GM06990 (cell line): ENCODE data around the gene CFAP97D2.
"Not testable (repeated sequence)": the region's sequence is repeated elsewhere in the genome, so short reads cannot be mapped to it uniquely, and the experiment has no call there.

Source experiments
- DNase-seq: peaks from one replicate; pipeline ENCODE4 v3.0.0-alpha.2; 2011; ENCODE audit not compliant: insufficient read length; ENCODE audit errors: extremely low read depth
- H3K27me3 ChIP-seq: replicated peaks from 2 replicates; pipeline ENCODE4 v1.6.0; 2011; ENCODE audit warnings: low read length; ENCODE audit not compliant: control insufficient read depth, insufficient read depth
- H3K36me3 ChIP-seq: 2 replicates; pipeline ENCODE4 v1.5.1; 2011; ENCODE audit warnings: low read length; ENCODE audit not compliant: control insufficient read depth, insufficient read depth
- H3K4me3 ChIP-seq: replicated peaks from 2 replicates; pipeline ENCODE4 v1.5.1; 2011; ENCODE audit warnings: low read depth, mild to moderate bottlenecking, control low read depth, low read length
- TF ChIP-seq, protein P1 (sequence below): IDR thresholded peaks from 2 replicates; pipeline ENCODE4 v1.5.1; 2011; ENCODE audit warnings: low read length, control low read depth, mild to moderate bottlenecking, inconsistent platforms; ENCODE audit not compliant: insufficient read depth, poor library complexity, severe bottlenecking

CFAP97D2 gene

GRCh38 chr13:114177245-114178010 lies 1.6 kb upstream of the CFAP97D2 start:
- TF ChIP-seq, protein P1, sequence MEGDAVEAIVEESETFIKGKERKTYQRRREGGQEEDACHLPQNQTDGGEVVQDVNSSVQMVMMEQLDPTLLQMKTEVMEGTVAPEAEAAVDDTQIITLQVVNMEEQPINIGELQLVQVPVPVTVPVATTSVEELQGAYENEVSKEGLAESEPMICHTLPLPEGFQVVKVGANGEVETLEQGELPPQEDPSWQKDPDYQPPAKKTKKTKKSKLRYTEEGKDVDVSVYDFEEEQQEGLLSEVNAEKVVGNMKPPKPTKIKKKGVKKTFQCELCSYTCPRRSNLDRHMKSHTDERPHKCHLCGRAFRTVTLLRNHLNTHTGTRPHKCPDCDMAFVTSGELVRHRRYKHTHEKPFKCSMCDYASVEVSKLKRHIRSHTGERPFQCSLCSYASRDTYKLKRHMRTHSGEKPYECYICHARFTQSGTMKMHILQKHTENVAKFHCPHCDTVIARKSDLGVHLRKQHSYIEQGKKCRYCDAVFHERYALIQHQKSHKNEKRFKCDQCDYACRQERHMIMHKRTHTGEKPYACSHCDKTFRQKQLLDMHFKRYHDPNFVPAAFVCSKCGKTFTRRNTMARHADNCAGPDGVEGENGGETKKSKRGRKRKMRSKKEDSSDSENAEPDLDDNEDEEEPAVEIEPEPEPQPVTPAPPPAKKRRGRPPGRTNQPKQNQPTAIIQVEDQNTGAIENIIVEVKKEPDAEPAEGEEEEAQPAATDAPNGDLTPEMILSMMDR = no peak
- Histone ChIP-seq H3K27me3 (peaks cover 2% of the 10 kb centered on the region; the same call in 1 of the 2 replicates), H3K4me3 (no peak overlapping the region), H3K36me3 (no peaks in the 10 kb centered on the region)
- no peak for DNase-seq

GRCh38 chr13:114185182-114185971 lies 6.3 kb downstream of the CFAP97D2 start:
- no peaks in the 10 kb centered on the region for H3K36me3 ChIP-seq
- H3K27me3 ChIP-seq = no peaks in the 10 kb centered on the region
- TF ChIP-seq, protein P1 = no peak
- no peak overlapping the region for H3K4me3 ChIP-seq
- DNase-seq = no peak

GRCh38 chr13:114194853-114195252 lies 15.8 kb downstream of the CFAP97D2 start:
- TF ChIP-seq, protein P1 = no peak
- Histone ChIP-seq H3K4me3 (no peak overlapping the region), H3K36me3 (no peaks in the 10 kb centered on the region), H3K27me3 (no peaks in the 10 kb centered on the region)
- DNase-seq = no peak

DNA sequence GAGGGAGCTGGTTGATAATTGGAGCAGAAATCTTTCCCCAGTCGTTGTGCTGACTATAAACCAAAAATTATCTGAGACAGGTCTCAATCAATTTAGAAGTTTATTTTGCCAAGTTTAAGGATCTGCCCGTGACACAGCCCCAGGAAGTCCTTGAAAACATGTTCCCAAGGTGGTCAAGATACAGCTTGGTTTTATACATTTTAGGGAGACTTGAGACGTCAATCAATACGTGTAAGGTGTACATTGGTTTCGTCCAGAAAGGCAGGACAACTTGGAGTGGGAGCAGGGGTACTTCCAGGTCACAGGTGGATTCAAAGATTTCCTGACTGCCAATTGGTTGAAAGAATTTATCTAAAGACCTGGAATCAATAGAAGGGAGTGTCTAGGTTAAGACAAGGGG lies 17.6 kb downstream of the CFAP97D2 start:
- no peaks in the 10 kb centered on the region for H3K27me3 ChIP-seq
- H3K36me3 ChIP-seq = no peaks in the 10 kb centered on the region
- no peak overlapping the region for H3K4me3 ChIP-seq
- TF ChIP-seq, protein P1 = no peak
- no peak for DNase-seq

- no peaks in the 10 kb centered on the region for H3K27me3 ChIP-seq
- no peaks in the 10 kb centered on the region for H3K36me3 ChIP-seq
- H3K4me3 ChIP-seq = no peak overlapping the region
- TF ChIP-seq, protein P1 = no peak
- no peak for DNase-seq
Observed at GRCh38 chr13:114198556-114198955, 19.5 kb downstream of the CFAP97D2 start.

GRCh38 chr13:114199526-114199925 lies 20.5 kb downstream of the CFAP97D2 start:
- H3K4me3 ChIP-seq, H3K27me3 ChIP-seq, H3K36me3 ChIP-seq, DNase-seq: not testable (repeated sequence)
